Measurements from ENCODE around the gene C1GALT1C1.

- no peak for TF ChIP-seq EZH2phosphoT487 (IDR thresholded peaks at IDR 0.05)
- no peak for TF ChIP-seq EZH2 (IDR thresholded peaks at IDR 0.05)
Observed at GRCh38 chrX:120660637-120661036, 30.8 kb upstream of the C1GALT1C1 start.
